HL-60/S4 treated with retinoic acid at 250 ng/mL for 4 days and 3 days (cell line): Measurements from ENCODE around the gene ST3GAL6.

ENCODE experiments used
- in situ Hi-C: fragments of 300-500 bp; cut with MboI; formaldehyde crosslinking; loops from 2 replicates; pipeline ENCODE4 v1.7.0; 2022; ENCODE audit warnings: low sequenced_read_pairs

ST3GAL6 gene

GRCh38 chr3:98763076-98763475, at the start of gene ST3GAL6:
Gene ST3GAL6 (plus strand): TSS chr3:98763340. CDS start chr3:98768441, 5,101 bp downstream.
- in situ Hi-C loops = no loop called here

- in situ Hi-C loops = no loop called here
Observed at GRCh38 chr3:98713984-98714383, 49.2 kb upstream of the ST3GAL6 start.

- in situ Hi-C loops = no loop called here
Observed at GRCh38 chr3:98717584-98717983, 45.6 kb upstream of the ST3GAL6 start.

- in situ Hi-C loops = no loop called here
Observed at GRCh38 chr3:98718730-98719129, 44.4 kb upstream of the ST3GAL6 start.

- in situ Hi-C loops = no loop called here
Observed at GRCh38 chr3:98721776-98722175, 41.4 kb upstream of the ST3GAL6 start.

GRCh38 chr3:98722389-98722788, 40.8 kb upstream of the ST3GAL6 start:
- in situ Hi-C loops = no loop called here

GRCh38 chr3:98725352-98725751, 37.8 kb upstream of the ST3GAL6 start:
- in situ Hi-C loops = no loop called here

GRCh38 chr3:98726084-98726483, 37.1 kb upstream of the ST3GAL6 start:
- in situ Hi-C loops = no loop called here

- in situ Hi-C loops = no loop called here
Observed at GRCh38 chr3:98727638-98728037, 35.5 kb upstream of the ST3GAL6 start.

- in situ Hi-C loops = no loop called here
Observed at GRCh38 chr3:98728672-98729071, 34.5 kb upstream of the ST3GAL6 start.

GRCh38 chr3:98730338-98730737, 32.8 kb upstream of the ST3GAL6 start:
- in situ Hi-C loops = no loop called here

GRCh38 chr3:98730886-98731537, 32.1 kb upstream of the ST3GAL6 start:
- in situ Hi-C loops = no loop called here

GRCh38 chr3:98731720-98732285, 31.3 kb upstream of the ST3GAL6 start:
- in situ Hi-C loops = no loop called here

- in situ Hi-C loops = no loop called here
Observed at GRCh38 chr3:98732286-98733052, 30.7 kb upstream of the ST3GAL6 start.

- in situ Hi-C loops = no loop called here
Observed at GRCh38 chr3:98733053-98733811, 29.9 kb upstream of the ST3GAL6 start.

GRCh38 chr3:98733812-98734281, 29.3 kb upstream of the ST3GAL6 start:
- in situ Hi-C loops = no loop called here

- in situ Hi-C loops = no loop called here
Observed at GRCh38 chr3:98734306-98734705, 28.8 kb upstream of the ST3GAL6 start.

- in situ Hi-C loops = no loop called here
Observed at GRCh38 chr3:98734735-98735134, 28.4 kb upstream of the ST3GAL6 start.

GRCh38 chr3:98735296-98735695, 27.8 kb upstream of the ST3GAL6 start:
- in situ Hi-C loops = no loop called here

- in situ Hi-C loops = no loop called here
Observed at GRCh38 chr3:98735761-98736269, 27.3 kb upstream of the ST3GAL6 start.

GRCh38 chr3:98737301-98737700, 25.8 kb upstream of the ST3GAL6 start:
- in situ Hi-C loops = no loop called here
